Measurements from ENCODE around the gene IDI2. TPM values are rescaled to one million over a fixed set of nuclear protein-coding genes. Genes with fewer than 3 reads are reported as not detected.

IDI2 gene
- polyA plus RNA-seq, 2 of the 4 experiments (the other 2 are of a cell fraction), result not detected

DNA sequence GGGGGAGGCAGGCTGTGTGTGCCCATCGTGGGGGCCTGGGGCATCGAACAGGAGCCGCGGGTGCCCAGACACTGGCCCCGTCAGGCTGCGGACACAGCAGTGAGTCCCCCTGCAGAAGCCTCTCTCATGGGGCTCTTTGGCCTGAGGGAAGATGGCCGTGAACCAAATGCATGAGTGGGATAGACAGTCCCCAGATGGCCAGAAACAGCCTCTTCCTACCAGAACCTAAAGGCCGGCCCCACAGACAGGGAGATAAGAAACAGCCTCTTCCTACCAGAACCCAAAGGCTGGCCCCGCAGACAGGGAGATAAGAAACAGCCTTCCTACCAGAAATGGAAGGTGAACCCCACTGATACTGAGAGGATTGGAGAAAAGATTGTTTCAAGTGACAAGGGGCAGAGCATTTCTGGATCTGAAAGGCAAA is 16.6 kb downstream of the IDI2 start:
- WGBS (ENCODE audit: missing lambda C conversion rate), result 96% methylated on average over 9 of the region's 9 CpGs
- H3K27ac ChIP-seq, result no peak overlapping the region
- H3K4me3 ChIP-seq, result no peak overlapping the region
- no peak for ATAC-seq
- no peaks in the 10 kb centered on the region for H3K4me1 ChIP-seq
- ChIA-PET CTCF (interaction anchor here (0.6 kb wide), 1 partner anchor 13 kb away, joined by 3 read pairs; no protein-coding TSS in a partner anchor), POLR2A (no interaction called here)
- H3K9me3 ChIP-seq, result no peaks in the 10 kb centered on the region
- no peak for FAIRE-seq
- no peak overlapping the region for H3K4me2 ChIP-seq
- no peak for DNase-seq (ENCODE audit: low read depth in 1 of 2, low spot score in 1 of 2)
- TF ChIP-seq ZNF302 (CRISPR knock-in tag; IDR thresholded peaks at IDR 0.05) (no peak), SMC3 (IDR thresholded peaks at IDR 0.05) (no peak), RAD21 (conservative IDR thresholded peaks at IDR 0.05 in 1 of 2, IDR thresholded peaks at IDR 0.05 in 1 of 2) (no peak), GATA3 (IDR thresholded peaks at IDR 0.05; ENCODE audit: borderline replicate concordance) (no peak), TFCP2L1 (CRISPR knock-in tag; IDR thresholded peaks at IDR 0.05) (no peak), MAZ (IDR thresholded peaks at IDR 0.05; ENCODE audit: borderline replicate concordance, low read depth, low read length) (no peak), MYC (IDR thresholded peaks at IDR 0.05; ENCODE audit: borderline replicate concordance, low read length) (no peak), HOXA7 (CRISPR knock-in tag; IDR thresholded peaks at IDR 0.05) (no peak), FOSL2 (IDR thresholded peaks at IDR 0.05) (no peak), FOSL2 (CRISPR knock-in tag; IDR thresholded peaks at IDR 0.05) (no peak), EHF (CRISPR knock-in tag; IDR thresholded peaks at IDR 0.05) (no peak), FOSB (CRISPR knock-in tag; IDR thresholded peaks at IDR 0.05) (no peak), NR3C1 (IDR thresholded peaks at IDR 0.05) (no peak), RARB (CRISPR knock-in tag; IDR thresholded peaks at IDR 0.05) (no peak), RCOR1 (IDR thresholded peaks at IDR 0.05; ENCODE audit: low read depth, low read length) (no peak), NFE2L2 (conservative IDR thresholded peaks at IDR 0.05; ENCODE audit: low read length) (no peak)
- TF ChIP-seq, protein P1, sequence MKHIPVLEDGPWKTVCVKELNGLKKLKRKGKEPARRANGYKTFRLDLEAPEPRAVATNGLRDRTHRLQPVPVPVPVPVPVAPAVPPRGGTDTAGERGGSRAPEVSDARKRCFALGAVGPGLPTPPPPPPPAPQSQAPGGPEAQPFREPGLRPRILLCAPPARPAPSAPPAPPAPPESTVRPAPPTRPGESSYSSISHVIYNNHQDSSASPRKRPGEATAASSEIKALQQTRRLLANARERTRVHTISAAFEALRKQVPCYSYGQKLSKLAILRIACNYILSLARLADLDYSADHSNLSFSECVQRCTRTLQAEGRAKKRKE (CRISPR knock-in tag; IDR thresholded peaks at IDR 0.05; ENCODE audit: low read depth), result no peak
- TF ChIP-seq, protein P2, sequence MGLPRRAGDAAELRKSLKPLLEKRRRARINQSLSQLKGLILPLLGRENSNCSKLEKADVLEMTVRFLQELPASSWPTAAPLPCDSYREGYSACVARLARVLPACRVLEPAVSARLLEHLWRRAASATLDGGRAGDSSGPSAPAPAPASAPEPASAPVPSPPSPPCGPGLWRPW (IDR thresholded peaks at IDR 0.05), result no peak
- TF ChIP-seq, protein P3, sequence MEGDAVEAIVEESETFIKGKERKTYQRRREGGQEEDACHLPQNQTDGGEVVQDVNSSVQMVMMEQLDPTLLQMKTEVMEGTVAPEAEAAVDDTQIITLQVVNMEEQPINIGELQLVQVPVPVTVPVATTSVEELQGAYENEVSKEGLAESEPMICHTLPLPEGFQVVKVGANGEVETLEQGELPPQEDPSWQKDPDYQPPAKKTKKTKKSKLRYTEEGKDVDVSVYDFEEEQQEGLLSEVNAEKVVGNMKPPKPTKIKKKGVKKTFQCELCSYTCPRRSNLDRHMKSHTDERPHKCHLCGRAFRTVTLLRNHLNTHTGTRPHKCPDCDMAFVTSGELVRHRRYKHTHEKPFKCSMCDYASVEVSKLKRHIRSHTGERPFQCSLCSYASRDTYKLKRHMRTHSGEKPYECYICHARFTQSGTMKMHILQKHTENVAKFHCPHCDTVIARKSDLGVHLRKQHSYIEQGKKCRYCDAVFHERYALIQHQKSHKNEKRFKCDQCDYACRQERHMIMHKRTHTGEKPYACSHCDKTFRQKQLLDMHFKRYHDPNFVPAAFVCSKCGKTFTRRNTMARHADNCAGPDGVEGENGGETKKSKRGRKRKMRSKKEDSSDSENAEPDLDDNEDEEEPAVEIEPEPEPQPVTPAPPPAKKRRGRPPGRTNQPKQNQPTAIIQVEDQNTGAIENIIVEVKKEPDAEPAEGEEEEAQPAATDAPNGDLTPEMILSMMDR (IDR thresholded peaks at IDR 0.05), result no peak

DNA sequence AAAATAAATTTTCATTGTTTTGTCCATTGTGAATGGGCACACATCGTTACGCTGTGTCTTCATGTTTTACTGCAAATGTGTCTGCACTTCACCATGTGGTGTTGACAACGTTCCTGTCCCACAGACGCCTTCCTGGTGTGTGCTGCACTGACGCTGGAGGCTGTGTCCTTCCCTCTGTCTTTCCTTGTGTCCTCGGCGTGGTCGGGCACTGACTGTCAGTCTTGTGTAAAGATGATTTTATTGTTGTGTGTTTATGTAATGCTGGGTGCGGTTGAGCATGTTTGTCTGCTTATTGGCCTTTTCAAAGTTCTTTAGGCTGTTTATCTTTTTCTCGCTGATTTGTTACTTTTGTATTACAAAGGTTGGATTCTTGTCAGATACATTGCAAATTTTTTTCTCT is 18.1 kb downstream of the IDI2 start:
- POLR2A ChIA-PET, result no interaction called here
- no peak for FAIRE-seq

More for the DNA sequence above, 18.1 kb downstream of the IDI2 start:
- Histone ChIP-seq H3K4me3 (no peak overlapping the region), H3K4me1 (no peaks in the 10 kb centered on the region), H3K9me3 (peaks cover 3% of the 10 kb centered on the region; the same call in 2 of the 3 replicates), H3K27ac (no peak overlapping the region), H3K4me2 (no peak overlapping the region)
- WGBS (ENCODE audit: missing lambda C conversion rate), result 91% methylated on average over 10 of the region's 10 CpGs
- no peak for ATAC-seq
- CTCF ChIA-PET, result no interaction called here
- TF ChIP-seq ZNF302 (CRISPR knock-in tag; IDR thresholded peaks at IDR 0.05) (no peak), RFX5 (IDR thresholded peaks at IDR 0.05) (no peak), CHD2 (IDR thresholded peaks at IDR 0.05; ENCODE audit: low read length, partially characterized antibody) (no peak), SMC3 (IDR thresholded peaks at IDR 0.05) (no peak), FOSL2 (IDR thresholded peaks at IDR 0.05) (no peak), FOSL2 (CRISPR knock-in tag; IDR thresholded peaks at IDR 0.05) (no peak), HEYL (CRISPR knock-in tag; IDR thresholded peaks at IDR 0.05) (no peak)
- TF ChIP-seq, protein P4, sequence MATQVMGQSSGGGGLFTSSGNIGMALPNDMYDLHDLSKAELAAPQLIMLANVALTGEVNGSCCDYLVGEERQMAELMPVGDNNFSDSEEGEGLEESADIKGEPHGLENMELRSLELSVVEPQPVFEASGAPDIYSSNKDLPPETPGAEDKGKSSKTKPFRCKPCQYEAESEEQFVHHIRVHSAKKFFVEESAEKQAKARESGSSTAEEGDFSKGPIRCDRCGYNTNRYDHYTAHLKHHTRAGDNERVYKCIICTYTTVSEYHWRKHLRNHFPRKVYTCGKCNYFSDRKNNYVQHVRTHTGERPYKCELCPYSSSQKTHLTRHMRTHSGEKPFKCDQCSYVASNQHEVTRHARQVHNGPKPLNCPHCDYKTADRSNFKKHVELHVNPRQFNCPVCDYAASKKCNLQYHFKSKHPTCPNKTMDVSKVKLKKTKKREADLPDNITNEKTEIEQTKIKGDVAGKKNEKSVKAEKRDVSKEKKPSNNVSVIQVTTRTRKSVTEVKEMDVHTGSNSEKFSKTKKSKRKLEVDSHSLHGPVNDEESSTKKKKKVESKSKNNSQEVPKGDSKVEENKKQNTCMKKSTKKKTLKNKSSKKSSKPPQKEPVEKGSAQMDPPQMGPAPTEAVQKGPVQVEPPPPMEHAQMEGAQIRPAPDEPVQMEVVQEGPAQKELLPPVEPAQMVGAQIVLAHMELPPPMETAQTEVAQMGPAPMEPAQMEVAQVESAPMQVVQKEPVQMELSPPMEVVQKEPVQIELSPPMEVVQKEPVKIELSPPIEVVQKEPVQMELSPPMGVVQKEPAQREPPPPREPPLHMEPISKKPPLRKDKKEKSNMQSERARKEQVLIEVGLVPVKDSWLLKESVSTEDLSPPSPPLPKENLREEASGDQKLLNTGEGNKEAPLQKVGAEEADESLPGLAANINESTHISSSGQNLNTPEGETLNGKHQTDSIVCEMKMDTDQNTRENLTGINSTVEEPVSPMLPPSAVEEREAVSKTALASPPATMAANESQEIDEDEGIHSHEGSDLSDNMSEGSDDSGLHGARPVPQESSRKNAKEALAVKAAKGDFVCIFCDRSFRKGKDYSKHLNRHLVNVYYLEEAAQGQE (IDR thresholded peaks at IDR 0.05), result no peak
- TF ChIP-seq, protein P5, sequence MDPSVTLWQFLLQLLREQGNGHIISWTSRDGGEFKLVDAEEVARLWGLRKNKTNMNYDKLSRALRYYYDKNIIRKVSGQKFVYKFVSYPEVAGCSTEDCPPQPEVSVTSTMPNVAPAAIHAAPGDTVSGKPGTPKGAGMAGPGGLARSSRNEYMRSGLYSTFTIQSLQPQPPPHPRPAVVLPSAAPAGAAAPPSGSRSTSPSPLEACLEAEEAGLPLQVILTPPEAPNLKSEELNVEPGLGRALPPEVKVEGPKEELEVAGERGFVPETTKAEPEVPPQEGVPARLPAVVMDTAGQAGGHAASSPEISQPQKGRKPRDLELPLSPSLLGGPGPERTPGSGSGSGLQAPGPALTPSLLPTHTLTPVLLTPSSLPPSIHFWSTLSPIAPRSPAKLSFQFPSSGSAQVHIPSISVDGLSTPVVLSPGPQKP (IDR thresholded peaks at IDR 0.05; ENCODE audit: low read depth, low read length), result no peak
- no peak for DNase-seq (ENCODE audit: low read depth in 1 of 2, low spot score in 1 of 2)

Data from A549 (cell line).